Measurements from ENCODE around the gene PHC1. TPM values are rescaled to one million over a fixed set of nuclear protein-coding genes. Genes with fewer than 3 reads are reported as not detected.

The PHC1 gene
- total RNA-seq, 3 donors from 2014 or later, result 39.2 to 45.9 (median 40.5) TPM

DNA sequence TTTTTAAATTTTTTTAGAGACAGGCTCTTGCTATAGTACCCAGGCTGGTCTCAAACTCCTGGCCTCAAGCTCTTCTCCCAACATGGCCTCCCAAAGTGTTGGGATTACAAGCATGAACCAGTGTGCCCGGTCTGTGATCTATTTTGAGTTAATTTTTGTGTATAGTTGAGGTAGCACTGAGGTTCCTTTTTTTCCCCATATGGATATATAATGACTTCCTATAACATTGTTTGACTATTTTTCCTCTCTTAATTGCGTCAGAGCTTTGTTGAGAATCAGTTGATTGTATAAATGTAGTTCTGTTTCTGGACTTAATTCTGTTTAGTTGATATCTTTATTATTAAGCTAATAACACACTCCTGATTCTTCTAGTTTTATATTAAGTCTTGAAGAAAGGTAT is 43.8 kb downstream of the PHC1 start:
- Histone ChIP-seq H3K4me1 (no peaks in the 10 kb centered on the region), H3K4me3 (no peak overlapping the region), H3K36me3 (no peaks in the 10 kb centered on the region), H3K27ac (no peak overlapping the region), H3K27me3 (no peaks in the 10 kb centered on the region), H3K9me3 (no peaks in the 10 kb centered on the region)
- TF ChIP-seq POLR2AphosphoS5 (IDR thresholded peaks at IDR 0.05) (no peak), POLR2A (IDR thresholded peaks at IDR 0.05) (no peak)
- TF ChIP-seq, protein P1, sequence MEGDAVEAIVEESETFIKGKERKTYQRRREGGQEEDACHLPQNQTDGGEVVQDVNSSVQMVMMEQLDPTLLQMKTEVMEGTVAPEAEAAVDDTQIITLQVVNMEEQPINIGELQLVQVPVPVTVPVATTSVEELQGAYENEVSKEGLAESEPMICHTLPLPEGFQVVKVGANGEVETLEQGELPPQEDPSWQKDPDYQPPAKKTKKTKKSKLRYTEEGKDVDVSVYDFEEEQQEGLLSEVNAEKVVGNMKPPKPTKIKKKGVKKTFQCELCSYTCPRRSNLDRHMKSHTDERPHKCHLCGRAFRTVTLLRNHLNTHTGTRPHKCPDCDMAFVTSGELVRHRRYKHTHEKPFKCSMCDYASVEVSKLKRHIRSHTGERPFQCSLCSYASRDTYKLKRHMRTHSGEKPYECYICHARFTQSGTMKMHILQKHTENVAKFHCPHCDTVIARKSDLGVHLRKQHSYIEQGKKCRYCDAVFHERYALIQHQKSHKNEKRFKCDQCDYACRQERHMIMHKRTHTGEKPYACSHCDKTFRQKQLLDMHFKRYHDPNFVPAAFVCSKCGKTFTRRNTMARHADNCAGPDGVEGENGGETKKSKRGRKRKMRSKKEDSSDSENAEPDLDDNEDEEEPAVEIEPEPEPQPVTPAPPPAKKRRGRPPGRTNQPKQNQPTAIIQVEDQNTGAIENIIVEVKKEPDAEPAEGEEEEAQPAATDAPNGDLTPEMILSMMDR (IDR thresholded peaks at IDR 0.05), result no peak
- DNase-seq (ENCODE audit: low spot score in 2 of 2), result no peak
- intact Hi-C loops (cut with DNase I; ENCODE audit: low total_unique reads), result no loop called here

DNA sequence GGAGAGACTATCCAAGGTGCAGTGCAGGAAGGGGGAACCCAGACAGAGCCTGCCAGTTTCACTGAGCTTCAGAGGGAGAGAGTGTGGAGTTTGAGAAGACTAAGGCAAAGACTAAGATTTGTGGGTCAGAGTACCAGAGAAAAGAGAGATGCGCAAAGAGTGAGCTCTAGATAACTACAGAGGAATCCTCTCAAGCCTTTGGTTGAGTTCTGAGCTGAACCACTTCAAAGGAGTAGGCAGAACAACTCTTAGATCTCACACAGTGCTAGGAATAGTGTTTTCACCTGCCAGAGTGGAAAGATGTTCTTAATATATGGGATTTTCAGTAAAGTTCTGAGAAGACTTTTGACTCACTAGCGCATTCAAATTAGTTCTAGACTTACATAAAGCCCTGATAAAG is 45.9 kb downstream of the PHC1 start:
- intact Hi-C loops (cut with DNase I; ENCODE audit: low total_unique reads), result no loop called here
- Histone ChIP-seq H3K4me3 (no peak overlapping the region), H3K27ac (no peak overlapping the region), H3K9me3 (no peaks in the 10 kb centered on the region), H3K4me1 (no peaks in the 10 kb centered on the region), H3K36me3 (no peaks in the 10 kb centered on the region), H3K27me3 (no peaks in the 10 kb centered on the region)
- TF ChIP-seq POLR2AphosphoS5 (IDR thresholded peaks at IDR 0.05) (no peak), POLR2A (IDR thresholded peaks at IDR 0.05) (no peak)
- TF ChIP-seq, protein P1 (IDR thresholded peaks at IDR 0.05), result no peak
- no peak for DNase-seq (ENCODE audit: low spot score in 2 of 2)

DNA sequence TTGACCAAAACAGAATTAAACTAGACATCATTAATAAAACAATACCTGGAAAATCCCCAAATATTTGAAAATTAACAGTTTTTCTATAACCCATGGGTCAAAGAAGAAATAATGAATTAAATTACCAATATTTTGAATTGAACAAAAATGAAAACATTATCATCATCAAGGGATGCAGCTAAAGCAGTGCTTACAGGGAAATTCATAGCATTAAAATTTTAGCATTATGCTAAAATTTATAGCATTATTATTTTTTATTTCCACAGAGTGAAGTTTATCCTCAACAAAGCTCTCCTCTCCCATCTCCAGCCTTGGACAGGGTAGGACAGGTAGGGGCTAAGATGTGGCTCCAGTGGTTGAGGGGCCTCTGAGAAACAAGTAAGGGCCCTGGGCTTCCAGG is 54.5 kb downstream of the PHC1 start:
- H3K9me3 ChIP-seq, result peaks cover 19 to 35% of the 10 kb centered on the region in 2 donors
- H3K27me3 ChIP-seq, result no peaks in the 10 kb centered on the region
- DNase-seq (ENCODE audit: low spot score in 2 of 2), result no peak
- no peak overlapping the region for H3K27ac ChIP-seq
- no peaks in the 10 kb centered on the region for H3K4me1 ChIP-seq
- no peak overlapping the region for H3K4me3 ChIP-seq
- intact Hi-C loops (cut with DNase I; ENCODE audit: low total_unique reads), result no loop called here
- no peaks in the 10 kb centered on the region for H3K36me3 ChIP-seq
- TF ChIP-seq, protein P1 (IDR thresholded peaks at IDR 0.05), result no peak

DNA sequence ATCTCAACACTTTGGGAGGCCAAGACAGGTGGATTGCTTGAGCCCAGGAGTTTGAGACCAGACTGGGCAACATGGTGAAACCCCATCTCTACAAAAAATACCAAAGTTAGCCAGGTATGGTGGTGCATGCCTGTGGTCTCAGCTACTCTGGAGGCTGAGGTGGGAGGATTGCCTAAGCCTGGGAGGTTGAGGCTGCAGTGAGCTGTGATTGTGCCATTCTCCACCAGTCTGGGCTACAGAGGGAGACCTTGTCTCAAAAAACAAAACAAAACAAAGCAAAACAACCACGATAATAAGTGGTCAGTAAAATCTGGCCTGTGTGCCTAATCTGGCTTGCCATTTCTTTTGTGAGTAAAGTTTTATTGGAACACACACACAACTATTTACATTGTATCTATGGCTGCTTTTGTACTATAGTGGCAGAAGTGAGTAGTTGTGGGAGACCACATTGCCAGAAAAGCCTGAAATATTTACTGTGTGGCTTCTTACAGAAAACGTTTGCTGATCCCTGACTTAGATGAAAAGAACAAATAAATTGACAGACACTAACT is 55.6 kb downstream of the PHC1 start:
- Histone ChIP-seq H3K4me1 (no peaks in the 10 kb centered on the region), H3K27me3 (no peaks in the 10 kb centered on the region), H3K9me3 (peaks cover 19 to 35% of the 10 kb centered on the region in 2 donors), H3K36me3 (no peaks in the 10 kb centered on the region), H3K27ac (no peak overlapping the region), H3K4me3 (no peak overlapping the region)
- TF ChIP-seq, protein P1 (IDR thresholded peaks at IDR 0.05), result no peak
- no peak for TF ChIP-seq POLR2AphosphoS5 (IDR thresholded peaks at IDR 0.05)
- DNase-seq (ENCODE audit: low spot score in 2 of 2), result no peak
- intact Hi-C loops (cut with DNase I; ENCODE audit: low total_unique reads), result no loop called here

DNA sequence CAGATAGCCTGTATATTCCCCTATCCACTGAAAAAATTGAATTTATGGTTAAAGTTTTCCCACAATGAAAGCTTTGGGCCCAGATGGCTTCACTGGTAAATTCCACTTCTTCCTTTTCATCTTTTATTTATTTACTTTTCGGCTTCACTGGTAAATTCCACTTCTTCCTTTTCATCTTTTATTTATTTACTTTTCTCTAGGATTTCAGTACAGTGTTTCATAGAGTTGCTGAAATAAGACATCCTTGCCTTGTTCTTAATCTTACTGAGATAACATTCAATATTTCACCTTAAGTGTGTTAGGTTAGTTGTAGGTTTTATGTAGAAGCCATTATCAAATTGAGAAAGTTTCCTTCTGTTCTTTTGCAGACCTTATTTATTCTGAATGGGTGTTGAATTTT is 56.1 kb downstream of the PHC1 start:
- no peak for TF ChIP-seq POLR2A (IDR thresholded peaks at IDR 0.05)
- TF ChIP-seq POLR2AphosphoS5 (IDR thresholded peaks at IDR 0.05), result no peak
- TF ChIP-seq, protein P1 (IDR thresholded peaks at IDR 0.05), result no peak
- DNase-seq (ENCODE audit: low spot score in 2 of 2), result no peak
- Histone ChIP-seq H3K9me3 (peaks cover 19 to 35% of the 10 kb centered on the region in 2 donors), H3K36me3 (no peaks in the 10 kb centered on the region), H3K27ac (no peak overlapping the region), H3K27me3 (no peaks in the 10 kb centered on the region), H3K4me1 (no peaks in the 10 kb centered on the region), H3K4me3 (no peak overlapping the region)
- intact Hi-C loops (cut with DNase I; ENCODE audit: low total_unique reads), result no loop called here
